ENCODE results near the gene SHROOM4. TPM values are rescaled to one million over a fixed set of nuclear protein-coding genes. Genes with fewer than 3 reads are reported as not detected.

SHROOM4 gene
- total RNA-seq, 4 donors from 2014 or later = 3.3 to 10.0 (median 8.9) TPM

DNA sequence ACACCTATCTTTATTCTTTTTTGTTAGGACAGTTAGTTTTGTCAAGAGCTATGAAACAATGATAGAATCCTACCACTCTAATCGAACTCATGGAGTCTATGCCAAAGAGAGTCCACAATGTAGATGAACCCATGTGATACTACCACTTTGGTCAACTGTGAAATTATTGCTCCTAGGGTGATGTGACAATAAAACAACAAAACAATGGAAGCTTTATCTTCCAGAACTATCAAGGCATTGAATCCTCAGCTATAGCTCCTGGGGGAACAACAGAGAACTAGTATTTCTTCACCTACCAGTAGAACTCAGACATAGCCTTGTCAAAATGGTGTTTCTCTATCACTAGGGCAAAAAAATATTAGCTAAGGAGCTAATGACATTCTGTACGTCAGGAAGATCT lies 62.9 kb downstream of the SHROOM4 start:
- H3K9me3 ChIP-seq = no peaks in the 10 kb centered on the region
- H3K4me3 ChIP-seq = no peak overlapping the region

DNA sequence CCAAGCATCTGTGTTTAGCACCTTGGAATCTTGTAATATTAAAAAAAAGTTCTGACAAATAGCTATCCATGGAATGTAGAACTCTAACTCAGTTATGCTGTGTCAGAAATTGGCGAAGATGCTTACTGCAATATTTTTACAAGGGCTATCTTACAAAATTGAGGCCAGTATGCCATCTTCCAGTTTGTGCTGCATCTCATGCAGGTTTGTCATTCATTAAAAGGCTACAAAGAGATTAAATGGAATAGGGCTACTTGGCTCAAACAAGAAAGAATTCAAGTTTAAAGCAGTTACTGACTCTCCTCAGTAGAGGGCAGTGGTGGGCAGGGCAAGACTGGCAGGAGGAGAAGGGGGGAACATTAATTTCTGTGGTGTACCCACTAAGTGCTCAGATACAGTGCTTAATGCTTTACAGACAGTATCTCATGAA lies 66.5 kb downstream of the SHROOM4 start:
- DNase-seq = no peak
- TF ChIP-seq POLR2A (IDR thresholded peaks at IDR 0.05) = no peak
- TF ChIP-seq, protein P1, sequence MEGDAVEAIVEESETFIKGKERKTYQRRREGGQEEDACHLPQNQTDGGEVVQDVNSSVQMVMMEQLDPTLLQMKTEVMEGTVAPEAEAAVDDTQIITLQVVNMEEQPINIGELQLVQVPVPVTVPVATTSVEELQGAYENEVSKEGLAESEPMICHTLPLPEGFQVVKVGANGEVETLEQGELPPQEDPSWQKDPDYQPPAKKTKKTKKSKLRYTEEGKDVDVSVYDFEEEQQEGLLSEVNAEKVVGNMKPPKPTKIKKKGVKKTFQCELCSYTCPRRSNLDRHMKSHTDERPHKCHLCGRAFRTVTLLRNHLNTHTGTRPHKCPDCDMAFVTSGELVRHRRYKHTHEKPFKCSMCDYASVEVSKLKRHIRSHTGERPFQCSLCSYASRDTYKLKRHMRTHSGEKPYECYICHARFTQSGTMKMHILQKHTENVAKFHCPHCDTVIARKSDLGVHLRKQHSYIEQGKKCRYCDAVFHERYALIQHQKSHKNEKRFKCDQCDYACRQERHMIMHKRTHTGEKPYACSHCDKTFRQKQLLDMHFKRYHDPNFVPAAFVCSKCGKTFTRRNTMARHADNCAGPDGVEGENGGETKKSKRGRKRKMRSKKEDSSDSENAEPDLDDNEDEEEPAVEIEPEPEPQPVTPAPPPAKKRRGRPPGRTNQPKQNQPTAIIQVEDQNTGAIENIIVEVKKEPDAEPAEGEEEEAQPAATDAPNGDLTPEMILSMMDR (IDR thresholded peaks at IDR 0.05) = peak in 5 of 6 experiments; percentile 6 to 73 (median 60)
- H3K4me1 ChIP-seq = no peaks in the 10 kb centered on the region
- H3K9me3 ChIP-seq = no peaks in the 10 kb centered on the region
- no peak overlapping the region for H3K27ac ChIP-seq
- H3K4me3 ChIP-seq = no peak overlapping the region
- H3K27me3 ChIP-seq = no peaks in the 10 kb centered on the region
- H3K36me3 ChIP-seq = no peaks in the 10 kb centered on the region

More for the DNA sequence above, 62.9 kb downstream of the SHROOM4 start:
- Histone ChIP-seq H3K36me3 (no peaks in the 10 kb centered on the region), H3K27ac (no peak overlapping the region), H3K4me1 (no peaks in the 10 kb centered on the region), H3K27me3 (no peaks in the 10 kb centered on the region)
- no peak for DNase-seq
- TF ChIP-seq, protein P1 (IDR thresholded peaks at IDR 0.05) = no peak
- no peak for TF ChIP-seq POLR2A (IDR thresholded peaks at IDR 0.05)

DNA sequence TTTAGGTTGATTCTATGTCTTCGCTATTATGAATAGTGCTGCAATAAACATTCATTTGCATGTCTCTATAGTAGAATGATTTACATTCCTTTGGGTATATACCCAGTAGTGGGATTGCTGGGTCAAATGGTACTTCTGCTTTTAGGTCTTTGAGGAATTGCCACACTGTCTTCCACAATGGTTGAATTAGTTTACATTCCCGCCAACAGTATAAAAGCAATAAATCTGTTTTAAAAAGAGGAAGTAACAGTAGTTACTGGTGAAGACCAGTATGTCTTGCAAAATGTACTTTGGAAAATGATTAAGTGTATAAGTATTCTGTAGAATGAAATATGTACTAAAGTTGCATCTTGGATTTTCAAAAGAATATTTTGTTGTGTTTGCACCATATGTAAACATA lies 77.3 kb downstream of the SHROOM4 start:
- Histone ChIP-seq H3K4me1 (no peaks in the 10 kb centered on the region), H3K27me3 (no peaks in the 10 kb centered on the region), H3K27ac (no peak overlapping the region), H3K36me3 (no peaks in the 10 kb centered on the region), H3K4me3 (no peak overlapping the region), H3K9me3 (no peaks in the 10 kb centered on the region)
- DNase-seq = no peak
- TF ChIP-seq POLR2A (IDR thresholded peaks at IDR 0.05) = no peak
- TF ChIP-seq, protein P1 (IDR thresholded peaks at IDR 0.05) = no peak

DNA sequence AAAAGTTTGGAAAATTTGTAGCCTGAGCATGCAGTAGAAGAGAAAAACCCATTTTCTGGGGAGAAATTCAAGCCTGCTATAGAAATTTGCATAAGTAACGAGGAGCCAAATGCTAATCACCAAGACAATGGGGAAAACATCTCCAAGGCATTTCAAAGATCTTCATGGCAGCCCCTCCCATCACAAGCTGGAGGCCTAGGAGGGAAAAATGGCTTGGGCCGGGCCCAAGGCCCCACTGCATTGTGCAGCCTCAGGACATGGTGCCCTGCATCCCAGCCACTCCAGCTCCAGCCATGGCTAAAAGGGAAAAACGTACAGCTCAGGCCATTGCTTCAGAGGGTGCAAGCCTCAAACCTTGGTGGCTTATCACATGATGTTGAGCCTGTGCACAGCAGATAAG lies 87.7 kb downstream of the SHROOM4 start:
- no peak for TF ChIP-seq POLR2A (IDR thresholded peaks at IDR 0.05)
- TF ChIP-seq, protein P1 (IDR thresholded peaks at IDR 0.05) = no peak
- Histone ChIP-seq H3K9me3 (no peaks in the 10 kb centered on the region), H3K27me3 (no peaks in the 10 kb centered on the region), H3K4me1 (no peaks in the 10 kb centered on the region), H3K4me3 (no peak overlapping the region), H3K27ac (no peak overlapping the region), H3K36me3 (no peaks in the 10 kb centered on the region)
- DNase-seq = no peak

DNA sequence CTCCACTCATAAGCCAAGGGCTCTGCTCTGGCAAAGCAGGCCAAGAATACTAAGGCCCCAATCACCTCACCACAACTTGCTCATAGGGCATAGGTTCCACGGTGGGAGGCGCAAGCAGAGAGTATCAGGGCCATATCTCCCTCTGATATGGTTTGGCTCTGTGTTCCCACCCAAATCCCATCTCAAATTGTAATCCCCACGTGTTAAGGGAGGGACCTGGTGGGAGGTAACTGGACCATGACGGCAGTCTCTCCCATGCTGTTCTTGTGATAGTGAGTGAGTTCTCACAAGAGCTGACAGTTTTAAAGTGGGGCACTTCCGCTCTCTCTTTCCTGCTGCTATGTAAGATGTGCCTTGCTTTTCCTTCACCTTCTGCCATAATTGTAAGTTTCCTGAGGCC lies 88.7 kb downstream of the SHROOM4 start:
- no peak for DNase-seq
- no peak overlapping the region for H3K27ac ChIP-seq
- no peaks in the 10 kb centered on the region for H3K9me3 ChIP-seq
- TF ChIP-seq, protein P1 (IDR thresholded peaks at IDR 0.05) = no peak
- no peak for TF ChIP-seq POLR2A (IDR thresholded peaks at IDR 0.05)
- no peaks in the 10 kb centered on the region for H3K27me3 ChIP-seq
- H3K4me3 ChIP-seq = no peak overlapping the region
- H3K36me3 ChIP-seq = no peaks in the 10 kb centered on the region
- no peaks in the 10 kb centered on the region for H3K4me1 ChIP-seq

DNA sequence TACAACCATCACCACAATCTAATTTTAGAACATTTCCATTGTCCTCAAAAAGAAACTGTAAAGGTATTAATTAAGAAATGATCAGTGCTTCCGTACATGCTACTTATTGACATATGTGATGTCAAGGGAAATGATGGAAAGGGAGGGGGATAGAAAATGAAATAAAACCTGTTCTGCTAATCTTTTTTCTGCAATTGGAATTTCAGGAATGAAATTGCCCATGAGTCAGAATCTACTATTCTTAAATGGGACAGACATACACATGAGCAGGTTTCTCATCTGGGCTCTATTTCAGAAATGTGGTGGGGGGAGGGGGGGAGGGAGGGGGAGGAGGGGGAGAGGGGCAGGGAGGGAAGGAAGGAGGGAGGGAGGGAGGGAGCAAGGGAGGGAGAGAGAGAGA lies 91.0 kb downstream of the SHROOM4 start:
- no peak for DNase-seq
- H3K27ac ChIP-seq = no peak overlapping the region
- H3K9me3 ChIP-seq = no peaks in the 10 kb centered on the region
- H3K4me1 ChIP-seq = no peaks in the 10 kb centered on the region
- H3K4me3 ChIP-seq = no peak overlapping the region
- TF ChIP-seq POLR2A (IDR thresholded peaks at IDR 0.05) = no peak
- TF ChIP-seq, protein P1 (IDR thresholded peaks at IDR 0.05) = no peak
- no peaks in the 10 kb centered on the region for H3K27me3 ChIP-seq
- no peaks in the 10 kb centered on the region for H3K36me3 ChIP-seq

Measured in Peyer's patch (tissue), 4 donors.